Stimulated activated CD4-positive, alpha-beta T cell treated with anti-CD3 and anti-CD28 coated beads, Interleukin-1b, Interleukin-23, amount 100 ng/mL, for 1 hour (primary cell): ENCODE results near the gene EPN3.

Experiments used
- DNase-seq, 2 donors: peaks; one replicate each; pipeline ENCODE4 v3.0.0-alpha.2; 2020; ENCODE audit warnings: low read depth in 2 of 2

EPN3 gene

GRCh38 chr17:50569592-50569991, 37.1 kb downstream of the EPN3 start:
- DNase-seq = no peak

- no peak for DNase-seq
Observed at GRCh38 chr17:50570032-50570431, 37.5 kb downstream of the EPN3 start.

GRCh38 chr17:50570528-50570927, 38.0 kb downstream of the EPN3 start:
- DNase-seq = no peak

- DNase-seq = no peak
Observed at GRCh38 chr17:50571681-50572080, 39.1 kb downstream of the EPN3 start.

GRCh38 chr17:50572541-50572940, 40.0 kb downstream of the EPN3 start:
- DNase-seq = no peak

GRCh38 chr17:50573866-50574611, 41.5 kb downstream of the EPN3 start:
- no peak for DNase-seq

GRCh38 chr17:50575581-50576210, 43.2 kb downstream of the EPN3 start:
- DNase-seq = no peak

- no peak for DNase-seq
Observed at GRCh38 chr17:50576864-50577263, 44.3 kb downstream of the EPN3 start.

GRCh38 chr17:50577451-50577954, 45.0 kb downstream of the EPN3 start:
- DNase-seq = no peak

- DNase-seq = no peak
Observed at GRCh38 chr17:50578173-50578572, 45.6 kb downstream of the EPN3 start.

- DNase-seq = no peak
Observed at GRCh38 chr17:50579399-50579798, 46.9 kb downstream of the EPN3 start.

- DNase-seq = no peak
Observed at GRCh38 chr17:50580646-50581045, 48.1 kb downstream of the EPN3 start.

GRCh38 chr17:50581316-50581715, 48.8 kb downstream of the EPN3 start:
- DNase-seq = no peak

- DNase-seq = no peak
Observed at GRCh38 chr17:50582741-50583140, 50.2 kb downstream of the EPN3 start.

GRCh38 chr17:50583641-50584040, 51.1 kb downstream of the EPN3 start:
- DNase-seq = no peak

- no peak for DNase-seq
Observed at GRCh38 chr17:50584116-50584515, 51.6 kb downstream of the EPN3 start.

- DNase-seq = no peak
Observed at GRCh38 chr17:50584749-50585148, 52.2 kb downstream of the EPN3 start.

GRCh38 chr17:50585346-50585745, 52.8 kb downstream of the EPN3 start:
- DNase-seq = no peak

- no peak for DNase-seq
Observed at GRCh38 chr17:50585891-50586290, 53.4 kb downstream of the EPN3 start.

- DNase-seq = no peak
Observed at GRCh38 chr17:50586421-50587247, 54.1 kb downstream of the EPN3 start.

- no peak for DNase-seq
Observed at GRCh38 chr17:50587571-50587970, 55.0 kb downstream of the EPN3 start.

- no peak for DNase-seq
Observed at GRCh38 chr17:50588391-50589049, 56.0 kb downstream of the EPN3 start.
